Nephron (organoid): ENCODE data around the gene ATP8B3.
A peak's percentile ranks its signal among the peaks of the same experiment; 100 is the strongest.

ENCODE experiments used
- H3K27ac Mint-ChIP-seq, 3 experiments: 2 replicates each; pipeline ENCODE4 v1.8.0; 2020; ENCODE audit warnings: mixed read lengths in 3 of 3, mild to moderate bottlenecking in 2 of 3, moderate library complexity in 1 of 3
- H3K27me3 Mint-ChIP-seq: 2 replicates; pipeline ENCODE4 v1.8.0; 2021; ENCODE audit warnings: low read depth, mild to moderate bottlenecking, moderate library complexity, mixed read lengths
- H3K36me3 Mint-ChIP-seq: 2 replicates; pipeline ENCODE4 v1.8.0; 2020; ENCODE audit warnings: low read depth, mixed read lengths
- H3K4me1 Mint-ChIP-seq: 2 replicates; pipeline ENCODE4 v1.8.0; 2020; ENCODE audit warnings: mixed read lengths
- H3K4me3 Mint-ChIP-seq, 3 experiments: 2 replicates each; pipeline ENCODE4 v1.8.0; 2020; ENCODE audit warnings: mild to moderate bottlenecking in 3 of 3, mixed read lengths in 3 of 3, moderate library complexity in 2 of 3
- H3K9me3 Mint-ChIP-seq: 2 replicates; pipeline ENCODE4 v1.8.0; 2020; ENCODE audit warnings: mixed read lengths
- CTCF ChIP-seq, 3 experiments: fragments of 200-600 bp; sonication (generic); IDR thresholded peaks; one replicate each; pipeline ENCODE4 v1.5.0; 2021; ENCODE audit warnings: antibody characterized with exemption in 3 of 3; ENCODE audit not compliant: unreplicated experiment in 3 of 3

The ATP8B3 gene

GRCh38 chr19:1754018-1754635 lies 57.9 kb downstream of the ATP8B3 start:
- Mint-ChIP-seq H3K27me3 (peaks cover 88% of the 10 kb centered on the region), H3K9me3 (no peaks in the 10 kb centered on the region), H3K4me1 (peaks cover 5% of the 10 kb centered on the region), H3K36me3 (no peaks in the 10 kb centered on the region), H3K4me3 (no peak overlapping the region), H3K27ac (no peak overlapping the region)
- TF ChIP-seq CTCF (IDR thresholded peaks at IDR 0.05; ENCODE audit: unreplicated experiment in 3 of 3): no peak

- no peaks in the 10 kb centered on the region for H3K9me3 Mint-ChIP-seq
- no peak for TF ChIP-seq CTCF (IDR thresholded peaks at IDR 0.05; ENCODE audit: unreplicated experiment in 3 of 3)
- peaks cover 88% of the 10 kb centered on the region for H3K27me3 Mint-ChIP-seq
- peaks cover 5% of the 10 kb centered on the region for H3K4me1 Mint-ChIP-seq
- peak within 1 kb of the TSS in 1 of 3 experiments; percentile 48 for H3K4me3 Mint-ChIP-seq
- no peaks in the 10 kb centered on the region for H3K36me3 Mint-ChIP-seq
- H3K27ac Mint-ChIP-seq: no peak within 1 kb of the TSS
Observed at GRCh38 chr19:1752757-1753728, 59.0 kb downstream of the ATP8B3 start, which contains the start of gene ONECUT3. Gene ONECUT3 (plus strand): TSS chr19:1753506. CDS start chr19:1753663, 157 bp downstream.

GRCh38 chr19:1752009-1752756 lies 59.9 kb downstream of the ATP8B3 start:
- H3K4me1 Mint-ChIP-seq: peaks cover 5% of the 10 kb centered on the region
- H3K9me3 Mint-ChIP-seq: no peaks in the 10 kb centered on the region
- peaks cover 88% of the 10 kb centered on the region for H3K27me3 Mint-ChIP-seq
- H3K36me3 Mint-ChIP-seq: no peaks in the 10 kb centered on the region
- no peak overlapping the region for H3K27ac Mint-ChIP-seq
- no peak overlapping the region for H3K4me3 Mint-ChIP-seq
- no peak for TF ChIP-seq CTCF (IDR thresholded peaks at IDR 0.05; ENCODE audit: unreplicated experiment in 3 of 3)

- peaks cover 5% of the 10 kb centered on the region for H3K4me1 Mint-ChIP-seq
- H3K4me3 Mint-ChIP-seq: no peak overlapping the region
- no peaks in the 10 kb centered on the region for H3K36me3 Mint-ChIP-seq
- H3K9me3 Mint-ChIP-seq: no peaks in the 10 kb centered on the region
- H3K27ac Mint-ChIP-seq: no peak overlapping the region
- H3K27me3 Mint-ChIP-seq: peaks cover 88% of the 10 kb centered on the region
- TF ChIP-seq CTCF (IDR thresholded peaks at IDR 0.05; ENCODE audit: unreplicated experiment in 3 of 3): no peak
Observed at GRCh38 chr19:1751367-1752008, 60.6 kb downstream of the ATP8B3 start.

- Mint-ChIP-seq H3K27ac (no peak overlapping the region), H3K4me1 (peaks cover 2% of the 10 kb centered on the region), H3K4me3 (peak overlapping the region in 1 of 3 experiments; percentile 46), H3K9me3 (no peaks in the 10 kb centered on the region), H3K27me3 (peaks cover 85% of the 10 kb centered on the region), H3K36me3 (no peaks in the 10 kb centered on the region)
- TF ChIP-seq CTCF (IDR thresholded peaks at IDR 0.05; ENCODE audit: unreplicated experiment in 3 of 3): no peak
Observed at GRCh38 chr19:1750343-1751021, 61.6 kb downstream of the ATP8B3 start.
